ENCODE data around the gene S100A9. TPM values are rescaled to one million over a fixed set of nuclear protein-coding genes. Genes with fewer than 3 reads are reported as not detected.

Gene S100A9
- total RNA-seq, 1 donor from 2014 or later: 0.51 TPM

DNA sequence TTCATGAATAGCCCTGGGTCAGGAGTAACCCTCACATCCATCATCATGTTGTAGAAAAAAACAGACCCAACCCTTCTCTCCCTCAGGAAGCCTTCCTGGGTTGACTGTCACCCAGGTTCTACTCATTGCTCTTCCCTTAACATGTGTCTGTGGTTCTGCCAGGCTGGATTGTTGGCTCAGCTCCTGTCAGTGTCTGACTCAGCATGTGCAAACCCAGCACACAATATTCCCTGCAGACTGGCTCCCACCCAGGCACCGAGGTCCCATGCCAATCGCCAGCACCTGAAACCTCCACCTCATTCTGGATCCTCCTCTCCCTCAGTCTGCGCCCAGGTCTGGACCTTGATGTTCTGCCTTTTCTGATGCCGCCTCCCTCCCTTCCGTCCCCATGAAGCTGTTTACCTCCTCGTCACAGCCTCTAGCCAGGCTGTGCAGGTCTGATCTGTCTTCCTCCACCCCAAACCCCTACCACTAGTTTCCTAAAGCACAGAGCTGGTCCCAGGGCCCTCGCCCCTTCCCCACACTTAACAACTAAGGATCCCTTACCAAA is 37.6 kb downstream of the S100A9 start:
- Mint-ChIP-seq H3K4me1 (ENCODE audit: unreplicated experiment) (no peaks in the 10 kb centered on the region), H3K27ac (ENCODE audit: unreplicated experiment) (no peak overlapping the region), H3K27me3 (ENCODE audit: unreplicated experiment) (peaks cover 4% of the 10 kb centered on the region), H3K36me3 (ENCODE audit: low read depth, unreplicated experiment) (no peaks in the 10 kb centered on the region), H3K4me3 (ENCODE audit: unreplicated experiment) (no peak overlapping the region), H3K9me3 (ENCODE audit: unreplicated experiment) (no peaks in the 10 kb centered on the region)
- TF ChIP-seq, protein P1, sequence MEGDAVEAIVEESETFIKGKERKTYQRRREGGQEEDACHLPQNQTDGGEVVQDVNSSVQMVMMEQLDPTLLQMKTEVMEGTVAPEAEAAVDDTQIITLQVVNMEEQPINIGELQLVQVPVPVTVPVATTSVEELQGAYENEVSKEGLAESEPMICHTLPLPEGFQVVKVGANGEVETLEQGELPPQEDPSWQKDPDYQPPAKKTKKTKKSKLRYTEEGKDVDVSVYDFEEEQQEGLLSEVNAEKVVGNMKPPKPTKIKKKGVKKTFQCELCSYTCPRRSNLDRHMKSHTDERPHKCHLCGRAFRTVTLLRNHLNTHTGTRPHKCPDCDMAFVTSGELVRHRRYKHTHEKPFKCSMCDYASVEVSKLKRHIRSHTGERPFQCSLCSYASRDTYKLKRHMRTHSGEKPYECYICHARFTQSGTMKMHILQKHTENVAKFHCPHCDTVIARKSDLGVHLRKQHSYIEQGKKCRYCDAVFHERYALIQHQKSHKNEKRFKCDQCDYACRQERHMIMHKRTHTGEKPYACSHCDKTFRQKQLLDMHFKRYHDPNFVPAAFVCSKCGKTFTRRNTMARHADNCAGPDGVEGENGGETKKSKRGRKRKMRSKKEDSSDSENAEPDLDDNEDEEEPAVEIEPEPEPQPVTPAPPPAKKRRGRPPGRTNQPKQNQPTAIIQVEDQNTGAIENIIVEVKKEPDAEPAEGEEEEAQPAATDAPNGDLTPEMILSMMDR (IDR thresholded peaks at IDR 0.05; ENCODE audit: unreplicated experiment): no peak
- DNase-seq (ENCODE audit: low spot score): no peak

DNA sequence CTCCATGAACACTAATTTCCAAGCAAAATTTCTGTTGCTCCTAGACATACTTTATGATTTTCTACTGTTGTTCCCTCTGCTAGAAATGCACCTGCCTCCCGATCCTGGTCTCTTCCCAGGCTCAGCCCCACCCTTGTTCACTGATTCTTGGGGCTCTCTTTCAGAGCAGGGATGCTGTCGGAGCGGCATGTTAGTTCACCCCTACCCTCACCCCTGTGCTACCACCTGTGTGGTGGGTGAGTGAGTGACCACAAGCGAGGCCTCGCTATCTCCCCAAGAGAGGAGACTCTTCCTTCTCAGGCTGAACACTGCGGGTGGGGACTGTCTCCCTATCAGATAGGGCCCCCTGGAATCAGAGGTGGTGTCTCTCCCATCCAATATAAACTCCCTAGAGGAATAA is 38.1 kb downstream of the S100A9 start:
- DNase-seq (ENCODE audit: low spot score): no peak
- H3K9me3 Mint-ChIP-seq (ENCODE audit: unreplicated experiment): no peaks in the 10 kb centered on the region
- H3K36me3 Mint-ChIP-seq (ENCODE audit: low read depth, unreplicated experiment): no peaks in the 10 kb centered on the region
- no peak overlapping the region for H3K4me3 Mint-ChIP-seq (ENCODE audit: unreplicated experiment)
- no peak overlapping the region for H3K27ac Mint-ChIP-seq (ENCODE audit: unreplicated experiment)
- H3K4me1 Mint-ChIP-seq (ENCODE audit: unreplicated experiment): no peaks in the 10 kb centered on the region
- H3K27me3 Mint-ChIP-seq (ENCODE audit: unreplicated experiment): peaks cover 4% of the 10 kb centered on the region
- TF ChIP-seq, protein P1 (IDR thresholded peaks at IDR 0.05; ENCODE audit: unreplicated experiment): no peak

DNA sequence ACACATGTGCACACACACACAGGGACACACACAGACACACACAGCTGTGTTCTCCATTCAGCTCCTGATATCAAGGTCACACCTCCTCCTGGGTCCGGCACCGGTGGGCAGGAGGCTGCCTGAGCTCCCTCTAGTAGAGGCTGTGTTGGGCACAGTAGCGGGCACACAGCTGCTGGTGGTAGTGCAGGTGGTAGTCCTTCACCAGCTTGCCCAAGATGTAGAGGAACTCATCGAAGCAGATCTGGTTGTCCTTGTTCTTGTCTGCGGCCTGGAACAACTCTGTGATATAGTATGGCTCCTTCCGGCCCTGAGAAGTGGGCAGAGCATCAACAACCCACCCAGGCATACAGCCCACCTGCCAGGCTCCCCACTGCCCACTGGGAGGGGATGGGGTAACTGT is 38.8 kb downstream of the S100A9 start:
- Mint-ChIP-seq H3K27ac (ENCODE audit: unreplicated experiment) (no peak overlapping the region), H3K27me3 (ENCODE audit: unreplicated experiment) (peaks cover 4% of the 10 kb centered on the region), H3K9me3 (ENCODE audit: unreplicated experiment) (no peaks in the 10 kb centered on the region), H3K4me3 (ENCODE audit: unreplicated experiment) (no peak overlapping the region), H3K36me3 (ENCODE audit: low read depth, unreplicated experiment) (no peaks in the 10 kb centered on the region), H3K4me1 (ENCODE audit: unreplicated experiment) (no peaks in the 10 kb centered on the region)
- TF ChIP-seq, protein P1 (IDR thresholded peaks at IDR 0.05; ENCODE audit: unreplicated experiment): no peak
- no peak for DNase-seq (ENCODE audit: low spot score)

DNA sequence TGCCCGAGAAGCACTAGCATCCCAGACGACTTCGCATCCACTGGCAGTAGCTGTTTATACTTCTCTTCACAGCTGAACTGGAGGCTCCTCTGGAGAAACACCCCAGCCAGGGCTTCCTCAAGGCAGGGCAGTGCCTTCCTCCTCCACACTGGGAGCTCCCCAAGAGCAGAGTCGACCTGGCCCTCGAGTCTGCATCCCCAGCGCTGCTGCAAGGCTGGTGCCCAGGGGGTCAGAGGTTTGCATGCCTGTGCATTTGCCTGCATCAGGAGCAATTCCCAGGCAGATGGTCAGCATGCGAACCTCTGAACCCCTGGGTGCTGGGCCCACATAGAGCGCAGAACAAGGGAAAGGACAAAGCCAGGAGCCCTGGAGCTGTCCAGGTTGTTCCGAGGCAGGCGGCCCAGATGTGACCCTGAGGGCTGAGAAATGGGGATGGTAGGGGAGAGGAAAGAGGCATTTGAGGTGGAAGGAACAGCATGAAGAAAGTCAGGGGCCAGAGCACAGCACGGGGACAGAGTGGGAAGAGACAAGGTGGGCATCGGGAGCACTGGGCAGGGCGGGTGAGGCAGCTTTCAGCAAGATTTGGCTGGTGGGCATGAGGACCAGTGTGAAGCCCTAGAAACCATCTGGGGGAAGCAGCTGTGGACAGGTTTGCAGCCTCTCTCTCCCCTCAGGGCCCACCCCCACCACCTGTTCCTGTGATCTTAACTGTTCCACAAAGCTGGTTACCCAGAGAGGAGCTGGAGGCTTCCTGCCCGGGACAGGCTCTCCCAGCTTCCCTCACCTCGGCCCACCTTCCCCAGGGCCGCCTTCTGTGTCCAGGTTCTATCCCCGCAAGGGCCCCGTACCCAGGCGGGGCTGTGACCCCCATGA is 39.6 kb downstream of the S100A9 start:
- Mint-ChIP-seq H3K4me1 (ENCODE audit: unreplicated experiment) (no peaks in the 10 kb centered on the region), H3K27me3 (ENCODE audit: unreplicated experiment) (peaks cover 4% of the 10 kb centered on the region), H3K36me3 (ENCODE audit: low read depth, unreplicated experiment) (no peaks in the 10 kb centered on the region), H3K4me3 (ENCODE audit: unreplicated experiment) (no peak overlapping the region), H3K9me3 (ENCODE audit: unreplicated experiment) (no peaks in the 10 kb centered on the region), H3K27ac (ENCODE audit: unreplicated experiment) (no peak overlapping the region)
- no peak for DNase-seq (ENCODE audit: low spot score)
- TF ChIP-seq, protein P1 (IDR thresholded peaks at IDR 0.05; ENCODE audit: unreplicated experiment): no peak
